ENCODE data around the gene RBM14.
"Not testable (repeated sequence)": the region's sequence is repeated elsewhere in the genome, so short reads cannot be mapped to it uniquely, and the experiment has no call there.

Gene RBM14

GRCh38 chr11:66600631-66601233 is 15.7 kb upstream of the RBM14 start:
- no peak for TF ChIP-seq CTBP1 (IDR thresholded peaks at IDR 0.05; ENCODE audit: borderline replicate concordance)
- no peak for TF ChIP-seq SP1 (IDR thresholded peaks at IDR 0.05)
- DNase-seq (ENCODE audit: extremely low spot score): no peak
- CTCF ChIA-PET: interaction anchor here (0.6 to 0.8 kb wide), 2 partner anchors 8 to 234 kb away, joined by 3 to 4 read pairs; no protein-coding TSS in a partner anchor
- POLR2A ChIA-PET: interaction anchor here (1.4 to 2.4 kb wide), 2 partner anchors 16 to 77 kb away, joined by 3 to 8 read pairs; partner anchors contain the start of genes RBM14 and RBM4B

- CTCF ChIA-PET: no interaction called here
- POLR2A ChIA-PET: interaction anchor here (1.4 kb wide), 2 partner anchors 10 to 14 kb away, joined by 3 to 5 read pairs; partner anchors contain the start of genes CCDC87 and RBM14
- DNase-seq (ENCODE audit: extremely low spot score): no peak
- TF ChIP-seq FOXA1 (IDR thresholded peaks at IDR 0.05) (no peak), FOXM1 (IDR thresholded peaks at IDR 0.05; ENCODE audit: borderline replicate concordance) (no peak), PKNOX1 (IDR thresholded peaks at IDR 0.05) (no peak), L3MBTL2 (conservative IDR thresholded peaks at IDR 0.05) (no peak), HDGF (IDR thresholded peaks at IDR 0.05; ENCODE audit: borderline replicate concordance) (no peak), CTBP1 (IDR thresholded peaks at IDR 0.05; ENCODE audit: borderline replicate concordance) (no peak), SP1 (IDR thresholded peaks at IDR 0.05) (no peak), LEF1 (IDR thresholded peaks at IDR 0.05; ENCODE audit: borderline replicate concordance) (no peak), FOXK2 (IDR thresholded peaks at IDR 0.05) (no peak), ELF4 (IDR thresholded peaks at IDR 0.05) (no peak), SUZ12 (IDR thresholded peaks at IDR 0.05) (no peak), ARNT (IDR thresholded peaks at IDR 0.05) (no peak), ZNF384 (IDR thresholded peaks at IDR 0.05) (no peak), BHLHE40 (IDR thresholded peaks at IDR 0.05; ENCODE audit: borderline replicate concordance) (no peak), TARDBP (IDR thresholded peaks at IDR 0.05) (no peak), NFRKB (IDR thresholded peaks at IDR 0.05) (no peak)
These were observed 13.4 kb upstream of the RBM14 start for GRCh38 chr11:66603072-66603471.

- POLR2A ChIA-PET: interaction anchor here (3.6 kb wide), 1 partner anchor 13 kb away, joined by 23 read pairs; the partner anchor contains the start of gene RBM14
- TF ChIP-seq HDGF (IDR thresholded peaks at IDR 0.05; ENCODE audit: borderline replicate concordance): no peak
- no peak for TF ChIP-seq TARDBP (IDR thresholded peaks at IDR 0.05)
- TF ChIP-seq L3MBTL2 (conservative IDR thresholded peaks at IDR 0.05): no peak
- no peak for TF ChIP-seq NFRKB (IDR thresholded peaks at IDR 0.05)
- TF ChIP-seq SP1 (IDR thresholded peaks at IDR 0.05): no peak
- no peak for TF ChIP-seq ELF4 (IDR thresholded peaks at IDR 0.05)
- TF ChIP-seq BHLHE40 (IDR thresholded peaks at IDR 0.05; ENCODE audit: borderline replicate concordance): no peak
- no peak for TF ChIP-seq ZNF384 (IDR thresholded peaks at IDR 0.05)
- TF ChIP-seq SUZ12 (IDR thresholded peaks at IDR 0.05): no peak
- no peak for TF ChIP-seq ARNT (IDR thresholded peaks at IDR 0.05)
- no peak for TF ChIP-seq CTBP1 (IDR thresholded peaks at IDR 0.05; ENCODE audit: borderline replicate concordance)
- TF ChIP-seq LEF1 (IDR thresholded peaks at IDR 0.05; ENCODE audit: borderline replicate concordance): no peak
- no peak for TF ChIP-seq FOXA1 (IDR thresholded peaks at IDR 0.05)
- TF ChIP-seq FOXM1 (IDR thresholded peaks at IDR 0.05; ENCODE audit: borderline replicate concordance): no peak
- no peak for TF ChIP-seq FOXK2 (IDR thresholded peaks at IDR 0.05)
- no peak for TF ChIP-seq PKNOX1 (IDR thresholded peaks at IDR 0.05)
- CTCF ChIA-PET: no interaction called here
- no peak for DNase-seq (ENCODE audit: extremely low spot score)
These were observed 12.3 kb upstream of the RBM14 start for GRCh38 chr11:66604155-66604554.

- CTCF ChIA-PET: interaction anchor here (0.7 to 0.9 kb wide), 2 partner anchors 8 to 17 kb away, joined by 3 to 5 read pairs; no protein-coding TSS in a partner anchor
- DNase-seq (ENCODE audit: extremely low spot score): not testable (repeated sequence)
- POLR2A ChIA-PET: interaction anchor here (1.1 to 3.6 kb wide), 3 partner anchors 10 to 31 kb away, joined by 4 to 23 read pairs (median 8); partner anchors contain the start of genes CCDC87, RBM14 and RBM4
These were observed 9.8 kb upstream of the RBM14 start for GRCh38 chr11:66606608-66607007.

- TF ChIP-seq HDGF (IDR thresholded peaks at IDR 0.05; ENCODE audit: borderline replicate concordance) (no peak), SP1 (IDR thresholded peaks at IDR 0.05) (no peak), FOXA1 (IDR thresholded peaks at IDR 0.05) (no peak), BHLHE40 (IDR thresholded peaks at IDR 0.05; ENCODE audit: borderline replicate concordance) (no peak), NFRKB (IDR thresholded peaks at IDR 0.05) (no peak), ELF4 (IDR thresholded peaks at IDR 0.05) (no peak), CTBP1 (IDR thresholded peaks at IDR 0.05; ENCODE audit: borderline replicate concordance) (no peak)
- no peak for DNase-seq (ENCODE audit: extremely low spot score)
- ChIA-PET CTCF (interaction anchor here (0.7 kb wide), 1 partner anchor 8 kb away, joined by 5 read pairs; no protein-coding TSS in a partner anchor), POLR2A (interaction anchor here (1.1 to 3.6 kb wide), 3 partner anchors 10 to 31 kb away, joined by 4 to 23 read pairs (median 8); partner anchors contain the start of genes CCDC87, RBM14 and RBM4)
These were observed 9.2 kb upstream of the RBM14 start for GRCh38 chr11:66607126-66607834.

GRCh38 chr11:66609721-66610617 is 6.5 kb upstream of the RBM14 start:
- ChIA-PET POLR2A (no interaction called here), CTCF (no interaction called here)
- DNase-seq (ENCODE audit: extremely low spot score): no peak
- TF ChIP-seq FOXM1 (IDR thresholded peaks at IDR 0.05; ENCODE audit: borderline replicate concordance): no peak
- no peak for TF ChIP-seq CTBP1 (IDR thresholded peaks at IDR 0.05; ENCODE audit: borderline replicate concordance)
- TF ChIP-seq ZNF384 (IDR thresholded peaks at IDR 0.05): no peak
- no peak for TF ChIP-seq BHLHE40 (IDR thresholded peaks at IDR 0.05; ENCODE audit: borderline replicate concordance)
- no peak for TF ChIP-seq ELF4 (IDR thresholded peaks at IDR 0.05)
- no peak for TF ChIP-seq FOXA1 (IDR thresholded peaks at IDR 0.05)
